H1 (cell line): ENCODE data around the gene STARD9. TPM values are rescaled to one million over a fixed set of nuclear protein-coding genes. Genes with fewer than 3 reads are reported as not detected.

Experiments
- NRF1 ChIP-seq: IDR thresholded peaks from 2 replicates; pipeline ENCODE4 v1.6.1; 2011; ENCODE audit warnings: mild to moderate bottlenecking, low read depth, low read length, improper control_type of control experiment
- polyA plus RNA-seq, 7 experiments: library from polyadenylated mRNA; depleted of rRNA in 3 of 7; stranded (reverse) in 5 of 7; unstranded in 2 of 7; fragments of >200 nt in 5 of 7; fragments of 200-250 nt in 2 of 7; gene quantifications; 1 replicate in 5 of 7; 2 replicates in 1 of 7; 4 replicates in 1 of 7; pipeline versions ENCODE4 v1.2.1 to v1.2.3, GENCODE V29; 2011 to 2013; ENCODE audit warnings: missing spikeins in 2 of 7, mixed read lengths in 2 of 7
- total RNA-seq: library from RNA; stranded (reverse); fragmentation: NEBNext Ultra II Directional; extraction: Animal tissue kit (Norgen Biotek cat#: 25700); gene quantifications from 2 replicates; pipeline ENCODE4 v1.2.1, GENCODE V29; 2021

Gene STARD9
- total and polyA plus RNA-seq, 2 of the 8 experiments (the other 6 are each of a cell fraction or from before 2014, with no cell fraction given) = 2.8 to 7.0 TPM

GRCh38 chr15:42688301-42688700, 112.9 kb downstream of the STARD9 start (continued):
- no peak for TF ChIP-seq NRF1
